Measurements from ENCODE around the gene NTSR1.

The NTSR1 gene

GRCh38 chr20:62728028-62728780 lies 19.6 kb downstream of the NTSR1 start:
- TF ChIP-seq ZFX (IDR thresholded peaks at IDR 0.05), result no peak
- TF ChIP-seq CTCF (conservative IDR thresholded peaks at IDR 0.05), result no peak
- no peak overlapping the region for H3K27ac ChIP-seq

- TF ChIP-seq ZFX (IDR thresholded peaks at IDR 0.05), result no peak
- no peak for TF ChIP-seq CTCF (conservative IDR thresholded peaks at IDR 0.05)
- no peak overlapping the region for H3K27ac ChIP-seq
Observed at GRCh38 chr20:62728781-62729300, 20.2 kb downstream of the NTSR1 start.

GRCh38 chr20:62730481-62730880 lies 21.8 kb downstream of the NTSR1 start:
- no peak for TF ChIP-seq CTCF (conservative IDR thresholded peaks at IDR 0.05)
- no peak for TF ChIP-seq ZFX (IDR thresholded peaks at IDR 0.05)
- H3K27ac ChIP-seq, result no peak overlapping the region

GRCh38 chr20:62732031-62732760 lies 23.6 kb downstream of the NTSR1 start:
- H3K27ac ChIP-seq, result no peak overlapping the region
- TF ChIP-seq ZFX (IDR thresholded peaks at IDR 0.05) (no peak), CTCF (conservative IDR thresholded peaks at IDR 0.05) (no peak)

GRCh38 chr20:62732842-62733525 lies 24.3 kb downstream of the NTSR1 start:
- TF ChIP-seq CTCF (conservative IDR thresholded peaks at IDR 0.05) (no peak), ZFX (IDR thresholded peaks at IDR 0.05) (no peak)
- H3K27ac ChIP-seq, result no peak overlapping the region

GRCh38 chr20:62733526-62733842 lies 24.8 kb downstream of the NTSR1 start:
- no peak overlapping the region for H3K27ac ChIP-seq
- TF ChIP-seq CTCF (conservative IDR thresholded peaks at IDR 0.05), result no peak
- TF ChIP-seq ZFX (IDR thresholded peaks at IDR 0.05), result no peak

GRCh38 chr20:62733891-62734290 lies 25.3 kb downstream of the NTSR1 start:
- TF ChIP-seq CTCF (conservative IDR thresholded peaks at IDR 0.05) (no peak), ZFX (IDR thresholded peaks at IDR 0.05) (no peak)
- H3K27ac ChIP-seq, result no peak overlapping the region

Data from C4-2B (cell line).